OCI-LY1 (cell line): Measurements from ENCODE around the gene TAOK1.

Source experiments
- H2AFZ ChIP-seq: fragments of 200-600 bp; sonication (generic), shearing (Covaris generic); 2 replicates; pipeline ENCODE4 v1.6.0; 2014; ENCODE audit warnings: antibody characterized with exemption, mild to moderate bottlenecking, low read length
- H3F3A ChIP-seq: fragments of 200-600 bp; sonication (generic), shearing (Covaris generic); 2 replicates; pipeline ENCODE4 v1.6.0; 2014; ENCODE audit warnings: mild to moderate bottlenecking, antibody characterized with exemption, low read length, moderate library complexity; ENCODE audit not compliant: insufficient read depth
- H3K27ac ChIP-seq: fragments of 200-600 bp; sonication (generic); 2 replicates; pipeline ENCODE4 v1.5.1; 2014; ENCODE audit warnings: low read length, mixed run types, mild to moderate bottlenecking, low read depth; ENCODE audit not compliant: poor library complexity, severe bottlenecking
- H3K27me3 ChIP-seq: fragments of 200-600 bp; sonication (generic); 2 replicates; pipeline ENCODE4 v1.6.0; 2014; ENCODE audit warnings: antibody characterized with exemption, mild to moderate bottlenecking, low read length, moderate library complexity; ENCODE audit not compliant: insufficient read depth
- H3K36me3 ChIP-seq: fragments of 200-600 bp; sonication (generic); 2 replicates; pipeline ENCODE4 v1.6.1; 2014; ENCODE audit warnings: mild to moderate bottlenecking, antibody characterized with exemption, low read length, moderate library complexity, mixed read lengths; ENCODE audit not compliant: insufficient read depth
- H3K4me1 ChIP-seq: fragments of 200-600 bp; sonication (generic); 2 replicates; pipeline ENCODE4 v1.5.1; 2014; ENCODE audit warnings: mild to moderate bottlenecking, low read length, moderate library complexity; ENCODE audit not compliant: insufficient read depth, severe bottlenecking
- H3K4me2 ChIP-seq: fragments of 200-600 bp; sonication (generic), shearing (Covaris generic); 2 replicates; pipeline ENCODE4 v1.6.1; 2014; ENCODE audit warnings: low read length
- H3K4me3 ChIP-seq: fragments of 200-600 bp; sonication (generic); 2 replicates; pipeline ENCODE4 v1.5.1; 2014; ENCODE audit warnings: low read length, low read depth, mild to moderate bottlenecking, mixed read lengths; ENCODE audit not compliant: poor library complexity, severe bottlenecking
- H3K79me2 ChIP-seq: fragments of 200-600 bp; shearing (Covaris generic); 2 replicates; pipeline ENCODE4 v1.6.1; 2016; ENCODE audit warnings: mixed run types, low read length, mixed read lengths; ENCODE audit not compliant: insufficient read depth
- H3K9ac ChIP-seq: fragments of 200-600 bp; sonication (generic), shearing (Covaris generic); 2 replicates; pipeline ENCODE4 v1.6.1; 2014; ENCODE audit warnings: mild to moderate bottlenecking, low read length, mixed read lengths
- H3K9me2 ChIP-seq: fragments of 200-600 bp; sonication (generic), shearing (Covaris generic); 2 replicates; pipeline ENCODE4 v1.6.1; 2014; ENCODE audit warnings: low read depth, mild to moderate bottlenecking, low read length, mixed read lengths
- H3K9me3 ChIP-seq: fragments of 200-600 bp; shearing (Covaris generic); 2 replicates; pipeline ENCODE4 v1.6.1; 2014; ENCODE audit warnings: low read length, mixed read lengths
- H4K20me1 ChIP-seq: fragments of 200-600 bp; sonication (generic), shearing (Covaris generic); 2 replicates; pipeline ENCODE4 v1.6.0; 2016; ENCODE audit warnings: mild to moderate bottlenecking, low read length; ENCODE audit not compliant: insufficient read depth
- CTCF ChIP-seq: fragments of 200-600 bp; sonication (generic), shearing (Covaris generic); IDR thresholded peaks from 2 replicates; pipeline ENCODE4 v1.5.1; 2017; ENCODE audit warnings: mild to moderate bottlenecking, antibody characterized with exemption, low read length, moderate library complexity, mixed read lengths
- EZH2 ChIP-seq: fragments of 200-600 bp; sonication (generic), shearing (Covaris generic); IDR thresholded peaks from 2 replicates; pipeline ENCODE4 v1.8.0; 2017; ENCODE audit warnings: borderline replicate concordance, mixed run types, mild to moderate bottlenecking, antibody characterized with exemption, low read length, moderate library complexity, mixed read lengths

Gene TAOK1

GRCh38 chr17:29596811-29597210, 206.6 kb downstream of the TAOK1 start:
- no peaks in the 10 kb centered on the region for H3K9me3 ChIP-seq
- H3K4me2 ChIP-seq = no peak overlapping the region
- H3K9me2 ChIP-seq = no peaks in the 10 kb centered on the region
- no peak overlapping the region for H2AFZ ChIP-seq
- H3K36me3 ChIP-seq = no peaks in the 10 kb centered on the region
- H3K9ac ChIP-seq = no peak overlapping the region
- peaks cover 19% of the 10 kb centered on the region for H3K4me1 ChIP-seq
- peaks cover 3% of the 10 kb centered on the region; the same call in 1 of the 2 replicates for H3K27me3 ChIP-seq
- TF ChIP-seq EZH2 (no peak), CTCF (no peak)
- no peaks in the 10 kb centered on the region for H3K79me2 ChIP-seq
- H3K27ac ChIP-seq = no peak overlapping the region
- H3K4me3 ChIP-seq = no peak overlapping the region
- H3F3A ChIP-seq = no peaks in the 10 kb centered on the region
- no peaks in the 10 kb centered on the region for H4K20me1 ChIP-seq

DNA sequence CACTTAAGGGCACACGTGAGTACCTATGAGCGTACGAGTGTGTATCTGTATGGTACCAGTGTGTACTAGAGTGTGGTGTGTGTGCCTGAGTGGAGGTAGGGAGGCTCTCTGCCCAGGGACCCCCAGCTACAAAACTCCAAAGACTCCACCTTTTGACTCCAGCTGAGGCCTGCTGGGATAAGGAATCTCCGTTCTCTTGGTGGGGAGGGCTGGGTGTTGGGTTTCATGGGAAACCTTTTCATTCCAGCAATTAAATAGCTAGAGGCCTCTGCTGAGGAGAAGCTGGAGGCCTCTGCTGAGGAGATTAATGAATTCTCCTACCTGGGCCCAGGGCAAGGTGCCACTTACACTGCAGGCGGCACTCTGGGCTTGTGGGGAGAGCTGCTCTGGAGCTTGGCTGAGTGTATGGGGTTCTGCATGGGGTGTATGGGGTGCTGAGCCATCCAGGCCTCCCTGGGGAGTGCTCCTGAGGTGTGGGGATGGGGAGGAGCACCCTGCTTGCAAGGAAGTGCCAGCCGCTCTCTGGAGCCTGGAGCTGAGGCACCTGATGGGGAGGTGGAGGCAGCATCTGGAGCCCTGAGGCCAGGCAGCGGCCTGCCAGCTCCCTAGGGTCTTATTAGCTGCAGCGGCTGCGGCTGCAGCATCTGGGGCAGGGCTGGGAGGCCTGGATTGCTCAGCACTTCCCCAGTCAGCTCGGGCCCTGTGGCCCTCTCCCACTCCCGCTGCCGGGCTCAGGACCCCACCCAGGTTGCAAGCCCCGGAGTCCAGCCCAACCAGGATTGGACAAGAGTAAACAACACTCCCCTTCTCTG, 207.4 kb downstream of the TAOK1 start:
- H3K27ac ChIP-seq = no peak overlapping the region
- H3K4me1 ChIP-seq = peaks cover 11% of the 10 kb centered on the region
- TF ChIP-seq EZH2 (no peak), CTCF (no peak)
- no peaks in the 10 kb centered on the region for H3K36me3 ChIP-seq
- H3K9me3 ChIP-seq = no peaks in the 10 kb centered on the region
- H3K9ac ChIP-seq = no peak overlapping the region
- H3K4me2 ChIP-seq = no peak overlapping the region
- H3K79me2 ChIP-seq = no peaks in the 10 kb centered on the region
- no peaks in the 10 kb centered on the region for H4K20me1 ChIP-seq
- no peaks in the 10 kb centered on the region for H3K9me2 ChIP-seq
- no peak overlapping the region for H3K4me3 ChIP-seq
- H2AFZ ChIP-seq = no peak overlapping the region
- peaks cover 3% of the 10 kb centered on the region; the same call in 1 of the 2 replicates for H3K27me3 ChIP-seq
- H3F3A ChIP-seq = no peaks in the 10 kb centered on the region
